IMR-90 (cell line): Measurements from ENCODE around the gene TBC1D22B. TPM values are rescaled to one million over a fixed set of nuclear protein-coding genes. Genes with fewer than 3 reads are reported as not detected.

Experiments
- ATAC-seq: fragments of 200-7000 bp; cut with Tn5 transposase; 2 replicates; pipeline ENCODE4 v1.9.1; 2020; ENCODE audit warnings: low read depth, mild to moderate bottlenecking, moderate library complexity
- BruUV-seq: library from RNA; stranded (reverse); fragments of 400-500 nt; replicated peaks from 2 replicates; lab custom pipeline; 2021; lab: Mats Ljungman, UMichigan
- CTCF ChIA-PET: fragments of 300-600 bp; formaldehyde crosslinking; extraction: SDS; loops from one replicate; lab custom pipeline; 2021; ENCODE audit warnings: antibody characterized with exemption; lab: Yijun Ruan, JAX
- POLR2A ChIA-PET: fragments of 300-600 bp; sonication (Branson Sonifier 250); formaldehyde crosslinking; loops from one replicate; lab custom pipeline; 2022; ENCODE audit warnings: antibody characterized with exemption; ENCODE audit not compliant: unreplicated experiment; lab: Charles Lee
- DNase-seq: peaks from one replicate; pipeline ENCODE4 v3.0.0; 2013
- H2AFZ ChIP-seq: replicated peaks from 2 replicates; pipeline ENCODE3; 2013; ENCODE audit warnings: low read length, mild to moderate bottlenecking; ENCODE audit not compliant: poor library complexity
- H2AK5ac ChIP-seq: 2 replicates; pipeline ENCODE4 v1.6.1; 2013; ENCODE audit warnings: low read depth, low read length, inconsistent platforms
- H2AK9ac ChIP-seq: replicated peaks from 2 replicates; pipeline ENCODE3; 2013; ENCODE audit warnings: mild to moderate bottlenecking, low read depth, low read length, moderate library complexity; ENCODE audit not compliant: poor library complexity
- H2BK120ac ChIP-seq: 2 replicates; pipeline ENCODE4 v1.6.1; 2013; ENCODE audit warnings: low read depth, low read length, inconsistent platforms
- H2BK15ac ChIP-seq: 3 replicates; pipeline ENCODE4 v1.6.1; 2013; ENCODE audit warnings: low read depth, low read length, inconsistent platforms
- H2BK20ac ChIP-seq: 2 replicates; pipeline ENCODE4 v1.6.1; 2013; ENCODE audit warnings: low read depth, mild to moderate bottlenecking, inconsistent platforms, low read length, moderate library complexity
- H2BK5ac ChIP-seq: 2 replicates; pipeline ENCODE4 v1.6.1; 2013; ENCODE audit warnings: mild to moderate bottlenecking, low read depth, low read length, inconsistent platforms; ENCODE audit not compliant: poor library complexity, severe bottlenecking
- H3K14ac ChIP-seq: replicated peaks from 2 replicates; pipeline ENCODE4 v1.6.1; 2013; ENCODE audit warnings: low read depth, low read length, inconsistent platforms
- H3K18ac ChIP-seq: 2 replicates; pipeline ENCODE4 v1.6.1; 2013; ENCODE audit warnings: low read depth, low read length, control low read depth
- H3K23ac ChIP-seq: 2 replicates; pipeline ENCODE4 v1.6.1; 2013; ENCODE audit warnings: low read depth, low read length, inconsistent platforms
- H3K27ac ChIP-seq: 2 replicates; pipeline ENCODE4 v1.5.1; 2013; ENCODE audit warnings: mild to moderate bottlenecking, control low read depth, low read length; ENCODE audit not compliant: insufficient read depth
- H3K27me3 ChIP-seq: 2 replicates; pipeline ENCODE4 v1.6.1; 2013; ENCODE audit warnings: low read length; ENCODE audit not compliant: control insufficient read depth, insufficient read depth
- H3K36me3 ChIP-seq: 2 replicates; pipeline ENCODE4 v1.6.1; 2013; ENCODE audit warnings: low read length, mixed read lengths; ENCODE audit not compliant: control insufficient read depth, insufficient read depth
- H3K4ac ChIP-seq: 2 replicates; pipeline ENCODE4 v1.6.1; 2013; ENCODE audit warnings: low read depth, low read length, inconsistent platforms
- H3K4me1 ChIP-seq: 2 replicates; pipeline ENCODE4 v1.6.1; 2013; ENCODE audit warnings: low read length, mixed read lengths; ENCODE audit not compliant: control insufficient read depth, insufficient read depth
- H3K4me2 ChIP-seq: 2 replicates; pipeline ENCODE4 v1.6.1; 2013; ENCODE audit warnings: low read depth, mild to moderate bottlenecking, control low read depth, low read length, moderate library complexity
- H3K4me3 ChIP-seq: 2 replicates; pipeline ENCODE4 v1.5.1; 2013; ENCODE audit warnings: low read depth, mild to moderate bottlenecking, control low read depth, low read length, moderate library complexity; ENCODE audit not compliant: insufficient read depth
- H3K56ac ChIP-seq: 2 replicates; pipeline ENCODE4 v1.6.1; 2013; ENCODE audit warnings: low read length, inconsistent platforms; ENCODE audit not compliant: insufficient read depth; ENCODE audit errors: extremely low read depth
- H3K79me1 ChIP-seq, 2 experiments: 2 replicates each; pipeline ENCODE4 v1.6.1; 2013; ENCODE audit warnings: low read length in 2 of 2, inconsistent platforms in 1 of 2, low read depth in 1 of 2
- H3K9ac ChIP-seq: 2 replicates; pipeline ENCODE4 v1.6.1; 2013; ENCODE audit warnings: low read depth, low read length, control low read depth
- H3K9me1 ChIP-seq: 2 replicates; pipeline ENCODE4 v1.6.1; 2013; ENCODE audit warnings: low read length, inconsistent platforms; ENCODE audit not compliant: insufficient read depth
- H3K9me3 ChIP-seq: 2 replicates; pipeline ENCODE4 v1.6.1; 2013; ENCODE audit warnings: low read length; ENCODE audit not compliant: control insufficient read depth, insufficient read depth
- H4K20me1 ChIP-seq: 2 replicates; pipeline ENCODE4 v1.6.1; 2013; ENCODE audit warnings: low read length, inconsistent platforms; ENCODE audit not compliant: insufficient read depth
- H4K5ac ChIP-seq: 2 replicates; pipeline ENCODE4 v1.6.1; 2013; ENCODE audit warnings: mild to moderate bottlenecking, low read depth, low read length, control low read depth
- H4K8ac ChIP-seq, 2 experiments: 2 replicates each; pipeline ENCODE4 v1.6.1; 2013; ENCODE audit warnings: low read depth in 2 of 2, low read length in 2 of 2, control low read depth in 1 of 2, inconsistent platforms in 1 of 2
- H4K91ac ChIP-seq: 2 replicates; pipeline ENCODE4 v1.6.1; 2013; ENCODE audit warnings: low read depth, low read length, inconsistent platforms; ENCODE audit not compliant: insufficient read depth
- BHLHE40 ChIP-seq: fragments of 150-350 bp; IDR thresholded peaks from 2 replicates; pipeline ENCODE4 v1.6.1; 2016; ENCODE audit warnings: mild to moderate bottlenecking, low read depth, low read length
- CHD1 ChIP-seq: IDR thresholded peaks from 2 replicates; pipeline ENCODE4 v1.6.1; 2012; ENCODE audit warnings: low read depth, low read length, improper control_type of control experiment
- CTCF ChIP-seq: conservative IDR thresholded peaks from 2 replicates; pipeline ENCODE4 v1.5.1; 2012; ENCODE audit warnings: mild to moderate bottlenecking, low read depth, low read length, improper control_type of control experiment
- MAZ ChIP-seq: IDR thresholded peaks from 2 replicates; pipeline ENCODE4 v1.6.1; 2012; ENCODE audit warnings: low read depth, mild to moderate bottlenecking, low read length, improper control_type of control experiment, moderate library complexity, borderline replicate concordance
- MXI1 ChIP-seq: IDR thresholded peaks from 2 replicates; pipeline ENCODE4 v1.6.1; 2012; ENCODE audit warnings: low read depth, mild to moderate bottlenecking, low read length, moderate library complexity, borderline replicate concordance
- NFE2L2 ChIP-seq: fragments of 150-350 bp; IDR thresholded peaks from 2 replicates; pipeline ENCODE4 v1.6.1; 2016; ENCODE audit warnings: low read depth, mild to moderate bottlenecking, low read length
- POLR2A ChIP-seq: IDR thresholded peaks from 2 replicates; pipeline ENCODE4 v1.6.1; 2012; ENCODE audit warnings: mild to moderate bottlenecking, low read depth, low read length
- RCOR1 ChIP-seq: IDR thresholded peaks from 2 replicates; pipeline ENCODE4 v1.6.1; 2012; ENCODE audit warnings: mild to moderate bottlenecking, low read length, improper control_type of control experiment; ENCODE audit not compliant: insufficient replicate concordance
- RFX5 ChIP-seq: IDR thresholded peaks from 2 replicates; pipeline ENCODE4 v1.8.0; 2012; ENCODE audit warnings: low read depth, mild to moderate bottlenecking, low read length, moderate library complexity
- SMC3 ChIP-seq: fragments of 150-350 bp; IDR thresholded peaks from 2 replicates; pipeline ENCODE4 v1.6.1; 2016; ENCODE audit warnings: low read depth, mild to moderate bottlenecking, antibody characterized with exemption, low read length, moderate library complexity
- USF2 ChIP-seq: fragments of 150-350 bp; IDR thresholded peaks from 2 replicates; pipeline ENCODE4 v1.6.1; 2017; ENCODE audit warnings: mild to moderate bottlenecking, antibody characterized with exemption, low read length, low read depth
- WGBS, 2 experiments: methylation state at CpG; one replicate each; pipeline versions ENCODE4 v1.1.5 to v1.1.7; 2013; ENCODE audit warnings: missing lambda C conversion rate in 2 of 2; ENCODE audit not compliant: insufficient read length in 1 of 2; ENCODE audit errors: extremely low coverage in 2 of 2; 5-methylcytosine and 5-hydroxymethylcytosine counted together
- dilution Hi-C: fragments of 300-500 bp; cut with HindIII; formaldehyde crosslinking; loops from one replicate; pipeline ENCODE4 v1.14.3; 2018; ENCODE audit warnings: low sequenced_read_pairs; ENCODE audit not compliant: unreplicated experiment
- in situ Hi-C: fragments of 300-500 bp; cut with MboI; formaldehyde crosslinking; loops from 3 replicates; pipeline ENCODE4 v1.14.3; 2019; ENCODE audit warnings: low sequenced_read_pairs, inconsistent platforms, mixed read lengths
- intact Hi-C: fragments of 100-400 bp; cut with micrococcal nuclease; formaldehyde crosslinking; loops from 2 replicates; pipeline ENCODE4 v1.10.0; 2022
- polyA plus RNA-seq, 3 experiments: library from polyadenylated mRNA; depleted of rRNA; stranded (reverse); fragments of >200 nt; gene quantifications; 2 replicates each; pipeline ENCODE4 v1.2.3, GENCODE V29; 2012; ENCODE audit warnings: low replicate concordance in 1 of 3
- total RNA-seq: library from RNA; depleted of rRNA; stranded (reverse); fragments of >200 nt; gene quantifications from 2 replicates; pipeline ENCODE4 v1.2.3, GENCODE V29; 2012

Gene TBC1D22B
- total and polyA plus RNA-seq, 2 of the 4 experiments (the other 2 are of a cell fraction): 6.6 to 7.5 TPM

- no peak overlapping the region for H4K5ac ChIP-seq
- H3K36me3 ChIP-seq: peaks cover 13% of the 10 kb centered on the region
- no peak overlapping the region for H3K14ac ChIP-seq
- H3K9me1 ChIP-seq: peaks cover 4% of the 10 kb centered on the region
- no peak overlapping the region for H2BK15ac ChIP-seq
- no peak overlapping the region for H2BK120ac ChIP-seq
- in situ Hi-C loops: no loop called here
- H3K9me3 ChIP-seq: no peaks in the 10 kb centered on the region
- no peak overlapping the region for H2BK20ac ChIP-seq
- no peak overlapping the region for H3K4me3 ChIP-seq
- no peaks in the 10 kb centered on the region for H3K4me1 ChIP-seq
- intact Hi-C loops: no loop called here
- no peak overlapping the region for H3K27ac ChIP-seq
- H2BK5ac ChIP-seq: no peak overlapping the region
- no peak overlapping the region for H2AK9ac ChIP-seq
- no peak overlapping the region for H4K8ac ChIP-seq
- ChIA-PET CTCF (no interaction called here), POLR2A (no interaction called here)
- dilution Hi-C loops: no loop called here
- no peak overlapping the region for H3K4ac ChIP-seq
- H3K4me2 ChIP-seq: no peak overlapping the region
- ATAC-seq (no peak), DNase-seq (no peak)
- H4K91ac ChIP-seq: no peak overlapping the region
- peaks cover 34 to 80% of the 10 kb centered on the region in 2 experiments for H3K79me1 ChIP-seq
- H3K23ac ChIP-seq: no peak overlapping the region
- H2AK5ac ChIP-seq: no peak overlapping the region
- peaks cover 19% of the 10 kb centered on the region; the same call in 1 of the 2 replicates for H4K20me1 ChIP-seq
- no peak overlapping the region for H3K9ac ChIP-seq
- 100% methylated on average over 1 of the region's 8 CpGs; no CpG with 5 or more reads in 1 of the 2 experiments for WGBS, 2 experiments
- no peak overlapping the region for H2AFZ ChIP-seq
- no TSS peak for BruUV-seq
- H3K27me3 ChIP-seq: no peaks in the 10 kb centered on the region
- TF ChIP-seq RCOR1 (no peak), RFX5 (no peak), MAZ (no peak), SMC3 (no peak), NFE2L2 (no peak), USF2 (no peak), MXI1 (no peak), BHLHE40 (no peak), POLR2A (no peak), CTCF (no peak), CHD1 (no peak)
- H3K56ac ChIP-seq: no peak overlapping the region
- no peak overlapping the region for H3K18ac ChIP-seq
These were observed 15.4 kb downstream of the TBC1D22B start for GRCh38 chr6:37272834-37273566.
